GM12874 (cell line): Measurements from ENCODE around the gene NDUFB4.

Source experiments
- TF ChIP-seq, protein P1 (sequence below): IDR thresholded peaks from 2 replicates; pipeline ENCODE4 v1.5.1; 2011; ENCODE audit warnings: low read depth, mild to moderate bottlenecking, control low read depth, low read length, moderate library complexity; ENCODE audit not compliant: insufficient read depth

NDUFB4 gene

GRCh38 chr3:120634539-120634938 is 38.4 kb downstream of the NDUFB4 start:
- TF ChIP-seq, protein P1, sequence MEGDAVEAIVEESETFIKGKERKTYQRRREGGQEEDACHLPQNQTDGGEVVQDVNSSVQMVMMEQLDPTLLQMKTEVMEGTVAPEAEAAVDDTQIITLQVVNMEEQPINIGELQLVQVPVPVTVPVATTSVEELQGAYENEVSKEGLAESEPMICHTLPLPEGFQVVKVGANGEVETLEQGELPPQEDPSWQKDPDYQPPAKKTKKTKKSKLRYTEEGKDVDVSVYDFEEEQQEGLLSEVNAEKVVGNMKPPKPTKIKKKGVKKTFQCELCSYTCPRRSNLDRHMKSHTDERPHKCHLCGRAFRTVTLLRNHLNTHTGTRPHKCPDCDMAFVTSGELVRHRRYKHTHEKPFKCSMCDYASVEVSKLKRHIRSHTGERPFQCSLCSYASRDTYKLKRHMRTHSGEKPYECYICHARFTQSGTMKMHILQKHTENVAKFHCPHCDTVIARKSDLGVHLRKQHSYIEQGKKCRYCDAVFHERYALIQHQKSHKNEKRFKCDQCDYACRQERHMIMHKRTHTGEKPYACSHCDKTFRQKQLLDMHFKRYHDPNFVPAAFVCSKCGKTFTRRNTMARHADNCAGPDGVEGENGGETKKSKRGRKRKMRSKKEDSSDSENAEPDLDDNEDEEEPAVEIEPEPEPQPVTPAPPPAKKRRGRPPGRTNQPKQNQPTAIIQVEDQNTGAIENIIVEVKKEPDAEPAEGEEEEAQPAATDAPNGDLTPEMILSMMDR, result no peak

GRCh38 chr3:120636795-120637401 is 40.8 kb downstream of the NDUFB4 start:
- TF ChIP-seq, protein P1, result no peak

DNA sequence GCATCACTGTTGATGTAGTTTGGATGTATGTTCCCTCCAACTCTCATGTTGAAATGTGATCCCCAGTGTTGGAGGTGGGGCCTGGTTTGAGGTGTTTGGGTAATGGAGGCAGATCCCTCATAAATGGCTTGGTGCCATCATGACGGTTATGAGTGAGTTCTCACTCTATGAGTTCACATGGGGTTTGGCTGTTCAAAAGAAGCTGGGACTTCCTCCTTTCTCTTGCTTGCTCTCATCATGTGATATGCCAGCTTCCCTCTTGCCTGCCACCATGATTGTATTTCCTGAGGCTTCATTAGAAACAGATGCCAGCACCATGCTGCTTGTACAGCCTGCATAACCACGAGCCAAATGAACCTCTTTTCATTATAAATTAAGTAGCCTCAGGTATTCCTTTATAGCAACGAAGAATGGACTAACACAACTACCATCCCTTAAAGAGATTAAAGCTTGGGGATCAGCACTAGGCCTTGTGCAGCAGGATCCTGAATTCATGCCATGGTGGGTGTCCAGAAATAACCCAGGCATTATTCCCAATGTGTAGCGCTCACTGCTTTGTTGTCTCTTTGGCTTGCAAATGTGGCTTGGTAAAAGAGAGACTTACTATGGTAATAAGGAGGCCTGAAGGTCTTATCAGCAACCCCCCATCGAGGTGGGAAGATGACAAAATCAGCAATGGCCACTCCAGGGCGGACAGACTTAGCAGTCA is 41.9 kb downstream of the NDUFB4 start:
- TF ChIP-seq, protein P1, result no peak

GRCh38 chr3:120640231-120640630 is 44.1 kb downstream of the NDUFB4 start:
- TF ChIP-seq, protein P1, result no peak

DNA sequence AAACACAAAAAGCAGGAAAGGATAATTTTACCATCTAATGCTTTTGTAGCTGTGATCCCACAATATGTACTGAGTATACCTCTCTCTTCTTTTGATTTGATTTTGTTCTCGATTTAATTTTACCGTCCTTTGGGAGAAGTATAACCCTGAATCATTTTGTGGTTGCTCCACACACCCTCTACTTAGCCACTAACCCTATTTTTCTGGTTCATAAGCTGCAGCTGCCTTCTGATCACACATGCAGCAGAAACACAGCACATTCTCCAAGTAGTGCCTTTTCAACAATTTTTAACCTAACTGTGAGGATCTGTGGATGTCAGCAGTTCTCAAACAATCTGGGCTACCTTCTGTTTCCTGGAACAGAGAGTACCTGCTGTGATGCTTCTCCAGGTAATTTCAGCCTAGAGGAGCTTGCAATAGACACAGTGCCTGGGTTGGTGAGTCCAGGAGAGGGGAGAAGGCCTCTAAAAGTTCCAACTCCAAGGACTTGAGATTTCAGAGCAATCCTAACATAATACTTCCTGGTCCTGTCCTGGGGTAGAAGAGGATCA is 45.6 kb downstream of the NDUFB4 start:
- TF ChIP-seq, protein P1, result no peak

- TF ChIP-seq, protein P1, result no peak
These were observed 46.3 kb downstream of the NDUFB4 start for GRCh38 chr3:120642368-120642948.

- TF ChIP-seq, protein P1, result no peak
These were observed 49.1 kb downstream of the NDUFB4 start for GRCh38 chr3:120645083-120645845.
